Uterus (tissue), 2 donors: ENCODE results near the gene MRFAP1.

Source experiments
- CTCF ChIP-seq, 4 experiments: fragments of 200-600 bp in 2 of 4; fragments of 450-650 bp in 2 of 4; sonication (generic) in 2 of 4; IDR thresholded peaks; one replicate each; pipeline ENCODE4 v1.5.1; 2016 to 2019; ENCODE audit warnings: antibody characterized with exemption in 4 of 4, mild to moderate bottlenecking in 2 of 4, moderate library complexity in 1 of 4
- POLR2A ChIP-seq, 2 donors: fragments of 450-650 bp; IDR thresholded peaks; one replicate each; pipeline ENCODE4 v1.6.1; 2016; ENCODE audit warnings: antibody characterized with exemption in 2 of 2, mild to moderate bottlenecking in 1 of 2, moderate library complexity in 1 of 2

DNA sequence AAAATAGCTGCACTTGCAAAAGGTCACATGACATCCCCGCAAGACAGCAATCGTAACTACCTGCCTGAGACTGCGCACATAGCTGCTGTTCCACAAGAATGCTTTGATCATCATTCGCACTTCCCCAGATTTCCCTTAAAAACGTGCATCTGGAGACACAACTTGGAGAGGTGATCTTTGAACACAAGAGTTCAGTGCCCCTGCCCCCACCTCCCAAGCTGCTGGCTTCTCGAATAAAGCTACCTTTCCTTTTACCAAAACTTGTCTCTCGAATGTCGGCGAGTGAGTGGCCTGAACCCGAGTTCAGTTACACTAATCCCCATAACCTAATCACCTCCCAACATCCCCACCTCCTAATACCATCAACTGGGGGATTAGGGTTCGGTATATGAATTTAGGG is 14.4 kb upstream of the MRFAP1 start:
- TF ChIP-seq CTCF (IDR thresholded peaks at IDR 0.05) (no peak), POLR2A (IDR thresholded peaks at IDR 0.05) (no peak)
